Fibroblast of the aortic adventitia (primary cell): ENCODE results near the gene MYO18B. TPM values are rescaled to one million over a fixed set of nuclear protein-coding genes. Genes with fewer than 3 reads are reported as not detected.

ENCODE experiments used
- DNase-seq: peaks from one replicate; pipeline ENCODE4 v3.0.0-alpha.2; 2010; ENCODE audit warnings: low read depth
- H3K4me3 ChIP-seq: 2 replicates; pipeline ENCODE4 v1.5.1; 2011; ENCODE audit warnings: low read depth, mild to moderate bottlenecking, control low read depth, low read length, moderate library complexity
- total RNA-seq: library from RNA; depleted of rRNA; stranded (reverse); fragments of >200 nt; gene quantifications from 2 replicates; pipeline ENCODE4 v1.2.3, GENCODE V29; 2012; ENCODE audit warnings: low replicate concordance
- TF ChIP-seq, protein P1 (sequence below): IDR thresholded peaks from 2 replicates; pipeline ENCODE4 v1.5.1; 2011; ENCODE audit warnings: mild to moderate bottlenecking, low read length, control low read depth, inconsistent platforms; ENCODE audit not compliant: insufficient read depth

Gene MYO18B
- total RNA-seq, 1 donor, result not detected

DNA sequence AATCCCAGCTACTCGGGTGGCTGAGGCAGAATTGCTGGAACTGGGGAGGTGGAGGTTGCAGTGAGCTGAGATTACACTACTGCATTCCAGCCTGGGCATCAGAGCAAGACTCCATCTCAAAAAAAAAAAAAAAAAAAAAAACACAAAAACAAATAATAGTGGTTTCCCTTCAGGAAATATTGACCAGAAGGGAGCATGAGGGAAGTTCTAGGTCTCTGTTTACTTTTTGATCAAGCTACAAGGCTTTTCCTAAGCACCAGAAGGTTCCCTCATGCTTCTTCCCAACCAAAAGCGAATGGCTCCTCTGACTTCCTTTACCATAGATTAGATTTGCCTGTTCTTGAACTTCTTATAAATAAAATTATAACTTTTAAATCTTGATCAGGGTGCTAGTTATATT, 18.3 kb downstream of the MYO18B start:
- DNase-seq, result peak; percentile 31
- no peak overlapping the region for H3K4me3 ChIP-seq
- TF ChIP-seq, protein P1, sequence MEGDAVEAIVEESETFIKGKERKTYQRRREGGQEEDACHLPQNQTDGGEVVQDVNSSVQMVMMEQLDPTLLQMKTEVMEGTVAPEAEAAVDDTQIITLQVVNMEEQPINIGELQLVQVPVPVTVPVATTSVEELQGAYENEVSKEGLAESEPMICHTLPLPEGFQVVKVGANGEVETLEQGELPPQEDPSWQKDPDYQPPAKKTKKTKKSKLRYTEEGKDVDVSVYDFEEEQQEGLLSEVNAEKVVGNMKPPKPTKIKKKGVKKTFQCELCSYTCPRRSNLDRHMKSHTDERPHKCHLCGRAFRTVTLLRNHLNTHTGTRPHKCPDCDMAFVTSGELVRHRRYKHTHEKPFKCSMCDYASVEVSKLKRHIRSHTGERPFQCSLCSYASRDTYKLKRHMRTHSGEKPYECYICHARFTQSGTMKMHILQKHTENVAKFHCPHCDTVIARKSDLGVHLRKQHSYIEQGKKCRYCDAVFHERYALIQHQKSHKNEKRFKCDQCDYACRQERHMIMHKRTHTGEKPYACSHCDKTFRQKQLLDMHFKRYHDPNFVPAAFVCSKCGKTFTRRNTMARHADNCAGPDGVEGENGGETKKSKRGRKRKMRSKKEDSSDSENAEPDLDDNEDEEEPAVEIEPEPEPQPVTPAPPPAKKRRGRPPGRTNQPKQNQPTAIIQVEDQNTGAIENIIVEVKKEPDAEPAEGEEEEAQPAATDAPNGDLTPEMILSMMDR, result no peak

DNA sequence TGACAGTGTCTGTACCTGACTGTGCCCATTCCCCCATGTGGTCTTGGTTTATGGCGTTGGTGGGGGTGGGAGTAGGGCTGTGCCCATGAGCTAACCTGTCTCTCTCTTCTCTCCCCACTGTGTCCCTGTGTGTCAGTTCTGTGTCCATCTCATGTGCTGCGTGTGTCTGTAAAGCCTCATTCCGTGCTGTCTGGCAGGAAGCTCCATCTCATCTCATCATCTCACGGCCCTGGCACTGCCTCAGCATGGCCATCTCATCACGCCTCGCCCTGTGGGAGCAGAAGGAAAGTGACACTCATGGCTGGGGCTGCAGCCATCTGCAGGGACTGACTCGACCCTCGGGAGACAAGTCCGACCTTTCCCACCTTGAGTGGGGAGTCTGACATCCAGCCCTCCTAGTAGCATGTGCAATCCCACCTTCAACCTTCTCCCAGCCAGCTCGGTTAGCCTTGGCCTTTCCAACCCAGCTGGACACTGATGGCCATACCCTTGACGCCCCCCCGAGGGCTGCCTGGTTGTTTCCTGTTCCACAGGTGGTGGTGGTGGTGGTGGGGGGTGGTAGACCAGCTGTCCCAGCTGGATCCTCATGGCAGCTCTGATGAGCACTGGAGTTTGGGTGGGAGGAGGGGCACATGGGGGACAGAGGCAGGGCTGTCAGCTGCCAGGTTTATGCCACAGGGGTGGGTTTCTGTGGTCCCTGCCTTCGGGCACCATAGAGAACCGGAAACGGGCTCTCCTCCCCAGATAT, 19.0 kb downstream of the MYO18B start:
- no peak for DNase-seq
- TF ChIP-seq, protein P1, result no peak
- no peak overlapping the region for H3K4me3 ChIP-seq

DNA sequence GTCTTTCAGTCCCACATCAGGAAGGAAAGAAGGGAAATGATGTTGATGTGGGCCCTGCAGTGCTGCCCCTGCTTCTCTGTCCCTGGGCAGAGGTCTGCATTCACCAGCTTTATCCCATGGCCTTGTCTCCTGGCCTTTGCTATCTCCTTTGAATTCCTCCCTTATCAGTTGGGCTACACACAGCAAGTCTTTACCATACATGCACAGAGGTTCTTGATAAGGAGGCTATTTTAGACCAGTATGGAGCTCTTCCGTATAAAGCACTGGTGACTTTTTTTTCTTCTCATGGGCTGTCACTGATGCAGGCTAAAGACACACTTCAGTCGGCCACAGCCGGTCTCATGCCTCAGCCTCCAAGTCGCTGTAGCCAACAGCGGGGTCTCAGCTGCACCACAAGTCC, 20.2 kb downstream of the MYO18B start:
- no peak overlapping the region for H3K4me3 ChIP-seq
- TF ChIP-seq, protein P1, result no peak
- peak; percentile 39 for DNase-seq

DNA sequence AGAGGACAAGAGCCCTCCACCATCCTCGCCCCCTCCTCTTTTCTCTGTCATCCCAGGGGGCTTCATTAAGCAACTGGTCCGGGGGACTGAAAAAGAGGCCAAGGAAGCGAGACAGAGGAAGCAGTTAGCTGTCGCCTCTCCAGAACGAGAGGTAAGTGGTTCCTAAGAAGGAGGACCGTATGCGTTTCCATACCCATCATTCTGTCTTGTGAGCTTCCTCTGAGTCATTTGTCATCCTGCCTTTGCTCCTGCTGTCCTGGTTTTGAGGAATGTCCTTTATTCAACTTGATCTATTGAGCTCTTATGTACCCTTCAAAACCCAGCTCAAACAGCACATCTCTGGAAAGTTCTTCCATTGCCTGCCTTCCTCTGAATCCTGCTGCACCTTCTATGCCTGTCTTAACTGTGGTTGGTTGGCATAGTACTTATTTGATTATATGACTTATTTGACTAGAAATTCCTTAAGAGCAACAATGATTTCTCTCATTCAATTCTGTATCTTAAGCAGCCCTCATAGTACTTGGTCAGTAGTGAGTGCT, 21.3 kb downstream of the MYO18B start:
- H3K4me3 ChIP-seq, result no peak overlapping the region
- TF ChIP-seq, protein P1, result no peak
- no peak for DNase-seq

DNA sequence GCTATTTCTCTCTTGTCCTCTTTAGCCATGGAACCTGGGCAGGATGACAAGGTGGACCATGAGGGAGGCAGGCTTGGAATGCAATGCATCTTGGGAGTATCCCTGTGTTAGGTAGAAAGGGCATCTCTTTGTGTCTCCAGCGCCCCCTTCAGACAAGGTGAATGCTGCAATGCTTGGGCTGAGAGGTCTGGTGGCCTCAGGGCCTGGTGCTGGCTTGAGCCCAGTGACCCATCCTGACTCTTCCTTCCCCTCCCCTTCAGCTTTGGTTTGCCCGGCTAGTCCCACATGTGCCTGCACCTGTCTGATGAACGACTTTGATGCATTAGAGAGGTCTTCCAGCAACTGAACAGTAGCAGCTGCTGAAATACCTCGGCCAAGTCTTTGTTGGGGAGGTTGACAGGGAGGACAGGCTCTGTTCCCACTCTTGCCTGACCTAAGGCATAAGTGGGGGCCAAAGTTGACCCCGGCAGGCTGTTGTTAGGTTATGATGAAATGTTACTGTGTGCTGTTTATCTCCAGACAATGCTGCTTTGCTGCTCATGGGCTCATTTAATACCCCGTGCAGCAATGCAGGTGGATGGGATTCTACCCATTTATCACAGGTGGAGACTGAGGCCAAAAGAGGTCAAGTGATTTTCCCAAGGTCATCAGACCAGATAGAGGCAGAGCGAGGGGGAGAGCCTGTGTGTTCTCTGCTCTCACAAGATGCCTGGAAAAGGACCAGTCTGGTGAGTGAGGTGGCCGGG, 22.5 kb downstream of the MYO18B start:
- no peak overlapping the region for H3K4me3 ChIP-seq
- DNase-seq, result no peak
- TF ChIP-seq, protein P1, result no peak

DNA sequence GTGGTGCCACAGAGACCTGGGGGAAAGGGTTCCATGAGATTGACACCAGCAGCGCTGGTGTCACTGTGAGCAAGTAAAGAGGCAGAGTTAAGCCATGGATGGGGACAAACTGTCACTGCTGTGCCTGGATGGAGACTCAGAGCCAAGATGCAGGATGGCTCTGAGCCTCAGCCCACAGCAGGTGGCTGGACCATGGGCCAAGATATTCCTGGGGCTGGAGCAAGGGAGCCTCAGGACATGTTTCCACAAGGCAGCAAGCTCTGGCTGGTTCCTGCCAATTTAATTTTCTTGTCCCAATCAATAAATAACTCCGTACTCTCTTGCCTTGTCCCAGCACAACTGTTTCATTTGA, 23.0 kb downstream of the MYO18B start:
- DNase-seq, result no peak
- TF ChIP-seq, protein P1, result no peak
- H3K4me3 ChIP-seq, result no peak overlapping the region
